Mononuclear cell (primary cell): ENCODE results near the gene WDR46. TPM values are rescaled to one million over a fixed set of nuclear protein-coding genes. Genes with fewer than 3 reads are reported as not detected.

ENCODE experiments used
- H3K27me3 ChIP-seq: 2 replicates; pipeline ENCODE4 v1.6.0; 2011; ENCODE audit warnings: low read length, control low read depth; ENCODE audit not compliant: insufficient read depth
- H3K4me1 ChIP-seq: 2 replicates; pipeline ENCODE4 v1.5.1; 2011; ENCODE audit warnings: mild to moderate bottlenecking, low read length, control low read depth; ENCODE audit not compliant: insufficient read depth
- H3K4me3 ChIP-seq: 2 replicates; pipeline ENCODE4 v1.5.1; 2011; ENCODE audit warnings: mild to moderate bottlenecking, low read length, moderate library complexity
- H3K9me3 ChIP-seq: 2 replicates; pipeline ENCODE4 v1.5.1; 2011; ENCODE audit warnings: low read depth, mild to moderate bottlenecking, control low read depth, low read length
- total RNA-seq: library from RNA; depleted of rRNA; stranded (reverse); fragments of >200 nt; gene quantifications from one replicate; pipeline ENCODE4 v1.2.3, GENCODE V29; 2012

WDR46 gene
- total RNA-seq, 1 donor, result 19.4 TPM

GRCh38 chr6:33316603-33317418, 27.8 kb upstream of the WDR46 start:
- peaks cover 76% of the 10 kb centered on the region for H3K4me1 ChIP-seq
- no peaks in the 10 kb centered on the region for H3K9me3 ChIP-seq
- no peaks in the 10 kb centered on the region for H3K27me3 ChIP-seq
- H3K4me3 ChIP-seq, result no peak overlapping the region

- Histone ChIP-seq H3K4me1 (peaks cover 76% of the 10 kb centered on the region), H3K27me3 (no peaks in the 10 kb centered on the region), H3K9me3 (no peaks in the 10 kb centered on the region), H3K4me3 (no peak overlapping the region)
Observed at GRCh38 chr6:33315793-33316602, 27.0 kb upstream of the WDR46 start.

GRCh38 chr6:33314943-33315792, 26.1 kb upstream of the WDR46 start:
- no peaks in the 10 kb centered on the region for H3K27me3 ChIP-seq
- H3K4me1 ChIP-seq, result peaks cover 76% of the 10 kb centered on the region
- H3K9me3 ChIP-seq, result no peaks in the 10 kb centered on the region
- H3K4me3 ChIP-seq, result peak overlapping the region; percentile 98

- peaks cover 72% of the 10 kb centered on the region for H3K4me1 ChIP-seq
- H3K4me3 ChIP-seq, result peak overlapping the region; percentile 98
- H3K9me3 ChIP-seq, result no peaks in the 10 kb centered on the region
- no peaks in the 10 kb centered on the region for H3K27me3 ChIP-seq
Observed at GRCh38 chr6:33314515-33314942, 25.5 kb upstream of the WDR46 start.

- Histone ChIP-seq H3K4me3 (peak within 1 kb of the TSS; percentile 98), H3K4me1 (peaks cover 70% of the 10 kb centered on the region), H3K9me3 (no peaks in the 10 kb centered on the region), H3K27me3 (no peaks in the 10 kb centered on the region)
Observed at GRCh38 chr6:33313709-33314514, 24.9 kb upstream of the WDR46 start, which contains the start of gene TAPBP. Gene TAPBP (minus strand): TSS chr6:33314078. CDS start chr6:33314041, 37 bp downstream.

- no peaks in the 10 kb centered on the region for H3K9me3 ChIP-seq
- H3K4me3 ChIP-seq, result peak overlapping the region; percentile 98
- no peaks in the 10 kb centered on the region for H3K27me3 ChIP-seq
- H3K4me1 ChIP-seq, result peaks cover 66% of the 10 kb centered on the region
Observed at GRCh38 chr6:33313105-33313708, 24.2 kb upstream of the WDR46 start.

- H3K4me3 ChIP-seq, result peak overlapping the region; percentile 98
- peaks cover 63% of the 10 kb centered on the region for H3K4me1 ChIP-seq
- no peaks in the 10 kb centered on the region for H3K27me3 ChIP-seq
- no peaks in the 10 kb centered on the region for H3K9me3 ChIP-seq
Observed at GRCh38 chr6:33312361-33313104, 23.5 kb upstream of the WDR46 start.

- peaks cover 40% of the 10 kb centered on the region for H3K4me1 ChIP-seq
- H3K9me3 ChIP-seq, result no peaks in the 10 kb centered on the region
- H3K27me3 ChIP-seq, result no peaks in the 10 kb centered on the region
- H3K4me3 ChIP-seq, result no peak overlapping the region
Observed at GRCh38 chr6:33306356-33306755, 17.3 kb upstream of the WDR46 start.

- Histone ChIP-seq H3K27me3 (no peaks in the 10 kb centered on the region), H3K4me3 (no peak overlapping the region), H3K9me3 (no peaks in the 10 kb centered on the region), H3K4me1 (peaks cover 40% of the 10 kb centered on the region)
Observed at GRCh38 chr6:33305052-33305451, 16.0 kb upstream of the WDR46 start.

GRCh38 chr6:33304216-33304615, 15.2 kb upstream of the WDR46 start:
- Histone ChIP-seq H3K4me1 (peaks cover 42% of the 10 kb centered on the region), H3K4me3 (no peak overlapping the region), H3K27me3 (no peaks in the 10 kb centered on the region), H3K9me3 (no peaks in the 10 kb centered on the region)

GRCh38 chr6:33301877-33302276, 12.8 kb upstream of the WDR46 start:
- peaks cover 43% of the 10 kb centered on the region for H3K4me1 ChIP-seq
- no peaks in the 10 kb centered on the region for H3K9me3 ChIP-seq
- H3K4me3 ChIP-seq, result no peak overlapping the region
- no peaks in the 10 kb centered on the region for H3K27me3 ChIP-seq

- peak overlapping the region; percentile 55 for H3K4me3 ChIP-seq
- H3K4me1 ChIP-seq, result peaks cover 35% of the 10 kb centered on the region
Observed at GRCh38 chr6:33299237-33299944, 10.4 kb upstream of the WDR46 start.

GRCh38 chr6:33298773-33299236, 9.8 kb upstream of the WDR46 start, which contains the start of gene RGL2:
Gene RGL2 (minus strand): TSS chr6:33298942. CDS start chr6:33298610, 332 bp downstream.
- H3K27me3 ChIP-seq, result no peaks in the 10 kb centered on the region
- peak within 1 kb of the TSS; percentile 55 for H3K4me3 ChIP-seq
- peaks cover 35% of the 10 kb centered on the region for H3K4me1 ChIP-seq
- no peaks in the 10 kb centered on the region for H3K9me3 ChIP-seq

More at GRCh38 chr6:33299237-33299944, 10.4 kb upstream of the WDR46 start:
- Histone ChIP-seq H3K9me3 (no peaks in the 10 kb centered on the region), H3K27me3 (no peaks in the 10 kb centered on the region)
